Measurements from ENCODE around the gene EPN3.

EPN3 gene

DNA sequence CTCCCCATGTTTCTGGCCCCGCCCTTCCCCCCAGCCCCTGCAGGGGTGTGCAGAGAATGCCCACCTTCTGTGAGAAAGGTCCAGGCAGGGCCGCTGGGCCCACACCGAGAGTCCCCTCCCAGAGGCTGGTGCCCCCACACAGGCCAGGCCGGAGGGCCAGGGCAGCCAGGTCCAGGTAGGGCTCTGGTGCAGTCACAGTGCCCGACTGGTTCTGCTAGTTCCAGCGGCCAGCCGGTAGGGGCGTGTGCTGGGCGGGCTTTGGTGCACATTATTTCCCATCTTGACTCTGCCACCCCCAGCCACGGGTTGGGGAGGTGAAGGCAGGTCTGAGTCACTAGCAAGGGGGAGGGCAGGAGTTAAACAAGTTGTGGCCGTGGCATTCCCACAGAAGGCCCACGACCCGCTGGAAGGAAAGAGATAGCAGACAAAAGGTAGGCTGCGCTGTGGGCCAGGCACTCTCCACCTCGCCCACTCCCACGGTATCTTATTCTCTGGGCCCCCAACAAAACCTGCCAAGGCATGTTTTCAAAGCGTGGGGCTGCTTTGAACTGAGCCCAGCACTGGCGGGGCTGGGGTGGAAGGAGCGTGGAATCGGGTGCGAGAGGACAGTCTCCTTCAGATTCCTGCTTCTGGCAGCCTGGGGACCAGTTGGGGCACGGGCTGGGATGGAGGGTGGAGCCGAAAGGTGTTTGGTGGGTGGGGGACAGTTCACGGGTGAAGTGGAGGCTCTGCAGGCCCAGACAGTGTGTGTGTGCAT, 1.9 kb downstream of the EPN3 start:
- DNase-seq (ENCODE audit: low read depth, low spot score) = no peak

DNA sequence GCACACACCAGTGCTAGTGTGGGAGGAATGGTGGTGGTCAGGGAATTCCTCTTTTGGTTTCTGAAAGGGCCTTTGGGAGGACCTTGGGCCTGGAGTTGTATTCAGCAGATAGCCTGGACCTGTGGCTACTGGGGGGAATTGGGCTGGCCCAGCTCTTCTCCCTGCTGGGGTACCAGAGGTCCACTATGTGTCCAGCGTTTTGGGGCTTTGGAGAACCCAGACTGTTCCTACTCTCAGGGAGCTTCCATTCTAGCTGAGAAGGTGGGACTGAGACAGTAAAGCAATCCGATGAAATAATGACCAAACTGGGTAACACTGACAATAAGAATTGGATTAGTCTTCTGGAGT, 2.4 kb downstream of the EPN3 start:
- no peak for DNase-seq (ENCODE audit: low read depth, low spot score)

- DNase-seq (ENCODE audit: low read depth, low spot score) = no peak
Observed at GRCh38 chr17:50535407-50535806, 2.9 kb downstream of the EPN3 start.

DNA sequence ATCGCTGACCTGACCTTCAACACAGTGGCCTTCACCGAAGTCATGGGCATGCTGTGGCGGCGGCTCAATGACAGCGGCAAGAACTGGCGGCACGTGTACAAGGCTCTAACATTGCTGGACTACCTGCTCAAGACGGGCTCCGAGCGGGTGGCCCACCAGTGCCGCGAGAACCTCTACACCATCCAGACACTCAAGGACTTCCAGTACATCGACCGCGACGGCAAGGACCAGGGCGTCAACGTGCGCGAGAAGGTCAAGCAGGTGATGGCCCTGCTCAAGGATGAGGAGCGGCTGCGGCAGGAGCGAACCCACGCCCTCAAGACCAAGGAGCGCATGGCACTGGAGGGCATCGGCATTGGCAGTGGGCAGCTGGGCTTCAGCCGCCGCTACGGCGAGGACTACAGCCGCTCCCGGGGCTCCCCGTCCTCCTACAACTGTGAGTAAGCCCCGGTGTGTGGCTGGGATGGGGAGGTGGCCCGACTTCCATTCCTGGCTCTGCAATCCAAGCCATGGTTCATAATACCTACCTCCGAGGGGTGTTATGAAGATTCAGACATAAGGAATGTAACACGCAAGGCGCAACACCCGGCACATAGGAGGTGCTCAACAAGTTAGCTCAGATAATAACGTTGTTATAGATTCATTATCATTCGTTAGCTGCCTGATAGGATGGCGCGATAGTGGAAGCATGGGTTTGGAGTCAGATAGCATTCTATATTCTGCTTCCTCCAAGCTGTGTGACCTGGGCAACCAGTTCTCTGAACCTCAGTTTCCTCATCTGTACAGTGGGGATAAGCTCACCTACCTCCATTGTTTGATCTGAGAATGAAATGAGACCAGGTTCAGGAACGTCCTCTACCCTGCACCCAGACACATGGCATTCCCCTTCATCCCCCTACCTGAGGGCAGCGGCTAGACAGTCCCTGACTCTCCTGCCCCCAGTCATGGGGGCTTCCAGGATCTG, 4.4 kb downstream of the EPN3 start:
- no peak for DNase-seq (ENCODE audit: low read depth, low spot score)

DNA sequence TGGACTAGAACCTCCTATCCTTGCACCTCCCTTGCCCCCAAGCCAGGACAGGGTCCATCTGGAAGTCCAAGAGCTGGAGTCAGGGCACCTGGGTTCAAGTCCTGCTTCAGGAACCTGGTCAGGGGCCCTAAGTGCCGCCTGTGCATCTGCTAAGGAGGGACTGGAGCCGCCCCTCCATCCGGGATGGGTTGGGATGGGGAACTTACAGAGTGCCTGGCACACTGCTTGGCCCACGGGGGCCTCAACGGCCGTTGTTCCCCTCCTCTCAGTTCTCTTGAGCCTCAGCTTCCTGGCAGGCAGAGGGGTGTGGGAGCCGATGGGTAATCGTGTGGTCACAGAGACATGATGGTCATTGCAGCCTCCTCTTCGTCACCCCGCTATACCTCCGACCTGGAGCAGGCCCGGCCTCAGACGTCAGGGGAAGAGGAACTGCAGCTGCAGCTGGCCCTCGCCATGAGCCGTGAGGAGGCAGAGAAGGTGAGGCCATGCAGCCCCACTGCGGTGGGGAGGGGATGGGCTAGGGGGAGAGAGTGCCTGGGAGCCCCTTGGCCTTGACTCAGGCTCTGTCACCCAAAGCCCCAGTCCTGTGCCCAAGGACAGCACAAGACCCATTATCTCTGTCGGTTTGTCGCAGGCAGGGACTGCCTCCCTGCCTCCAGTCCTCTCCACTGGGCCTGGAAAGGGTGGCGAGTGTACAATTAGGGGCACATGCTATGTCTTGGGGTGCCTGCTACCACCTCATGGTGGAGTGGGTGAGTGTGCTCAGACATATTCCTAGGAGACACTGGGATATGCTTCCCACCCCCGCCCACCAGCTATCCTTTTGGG, 5.4 kb downstream of the EPN3 start:
- DNase-seq (ENCODE audit: low read depth, low spot score) = no peak

DNA sequence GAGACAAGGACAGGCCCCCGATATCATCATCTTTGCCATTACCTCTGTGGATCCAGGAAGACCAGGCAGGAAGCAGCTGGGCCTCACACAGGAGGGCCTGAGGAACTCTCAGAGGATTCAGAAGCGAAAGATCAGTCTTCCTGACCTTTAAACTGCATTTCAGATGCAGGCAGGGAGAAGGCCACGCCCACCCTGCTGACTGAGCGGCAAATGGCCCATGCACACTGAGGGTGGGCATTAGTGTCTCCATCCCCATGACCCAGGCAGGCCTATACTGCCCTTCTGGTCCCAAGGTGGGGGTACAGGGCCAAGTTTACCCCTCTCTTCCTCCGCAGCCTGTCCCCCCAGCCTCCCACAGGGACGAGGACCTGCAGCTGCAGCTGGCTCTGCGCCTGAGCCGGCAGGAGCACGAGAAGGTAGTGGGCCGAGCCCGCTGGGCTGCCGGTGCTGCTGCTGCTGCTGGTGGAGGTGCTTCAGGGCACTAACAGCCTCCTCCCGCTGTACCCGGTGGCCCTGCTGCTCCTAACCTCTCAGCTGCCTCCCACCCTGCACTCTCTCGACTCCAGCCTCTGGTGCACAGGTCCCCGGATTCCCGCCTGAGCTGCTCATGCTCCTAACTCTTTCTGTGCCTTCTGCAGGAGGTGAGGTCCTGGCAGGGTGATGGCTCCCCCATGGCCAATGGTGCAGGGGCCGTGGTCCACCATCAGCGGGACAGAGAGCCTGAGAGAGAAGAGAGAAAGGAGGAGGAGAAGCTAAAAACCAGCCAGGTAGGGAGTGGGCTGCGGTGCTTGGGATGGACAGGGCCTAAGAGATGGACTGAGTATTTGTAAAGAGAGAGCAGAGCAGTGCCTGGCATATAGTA, 6.2 kb downstream of the EPN3 start:
- DNase-seq (ENCODE audit: low read depth, low spot score) = no peak

GRCh38 chr17:50539762-50540559, 7.4 kb downstream of the EPN3 start:
- DNase-seq (ENCODE audit: low read depth, low spot score) = no peak

GRCh38 chr17:50540560-50541401, 8.2 kb downstream of the EPN3 start:
- DNase-seq (ENCODE audit: low read depth, low spot score) = no peak

GRCh38 chr17:50541402-50541715, 8.8 kb downstream of the EPN3 start:
- no peak for DNase-seq (ENCODE audit: low read depth, low spot score)

DNA sequence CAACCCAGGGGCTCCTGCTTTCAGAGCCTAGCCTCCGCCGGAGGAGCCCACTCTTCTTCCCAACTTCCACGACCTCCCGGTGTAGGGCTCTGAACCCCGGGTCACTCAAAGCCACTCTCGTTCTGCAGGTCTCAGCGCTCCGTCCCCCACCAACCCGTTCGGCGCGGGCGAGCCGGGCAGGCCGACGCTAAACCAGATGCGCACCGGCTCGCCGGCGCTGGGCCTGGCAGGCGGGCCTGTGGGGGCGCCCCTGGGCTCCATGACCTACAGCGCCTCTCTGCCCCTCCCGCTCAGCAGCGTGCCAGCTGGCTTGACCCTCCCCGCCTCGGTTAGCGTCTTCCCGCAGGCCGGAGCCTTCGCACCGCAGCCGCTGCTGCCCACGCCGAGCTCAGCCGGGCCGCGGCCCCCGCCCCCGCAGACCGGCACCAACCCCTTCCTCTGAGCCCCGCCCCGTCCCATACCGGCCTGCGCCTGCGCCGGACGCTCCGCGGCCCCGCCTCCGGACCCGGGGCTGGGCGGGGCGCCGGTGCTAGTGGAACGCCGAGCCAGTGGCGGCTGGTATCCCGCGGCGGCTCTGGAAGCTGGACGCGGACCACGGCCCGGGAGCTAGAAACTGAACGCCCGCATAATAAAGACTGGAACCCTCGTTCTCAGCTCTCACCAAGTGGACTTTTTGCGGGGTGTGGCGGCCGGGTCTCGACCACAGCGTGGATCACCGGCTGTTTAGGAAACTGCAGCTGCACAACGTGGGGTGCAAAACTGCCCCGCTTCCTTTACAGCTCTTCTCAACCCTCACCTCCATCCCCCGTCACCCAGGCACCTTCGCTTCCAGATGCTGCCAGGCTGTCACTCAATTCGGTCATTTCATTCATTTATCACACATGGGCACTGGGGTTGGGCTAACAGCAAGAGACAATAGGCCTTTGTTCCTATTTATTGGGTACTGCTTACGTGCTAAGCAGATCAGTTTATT, 9.5 kb downstream of the EPN3 start:
- DNase-seq (ENCODE audit: low read depth, low spot score) = no peak

DNA sequence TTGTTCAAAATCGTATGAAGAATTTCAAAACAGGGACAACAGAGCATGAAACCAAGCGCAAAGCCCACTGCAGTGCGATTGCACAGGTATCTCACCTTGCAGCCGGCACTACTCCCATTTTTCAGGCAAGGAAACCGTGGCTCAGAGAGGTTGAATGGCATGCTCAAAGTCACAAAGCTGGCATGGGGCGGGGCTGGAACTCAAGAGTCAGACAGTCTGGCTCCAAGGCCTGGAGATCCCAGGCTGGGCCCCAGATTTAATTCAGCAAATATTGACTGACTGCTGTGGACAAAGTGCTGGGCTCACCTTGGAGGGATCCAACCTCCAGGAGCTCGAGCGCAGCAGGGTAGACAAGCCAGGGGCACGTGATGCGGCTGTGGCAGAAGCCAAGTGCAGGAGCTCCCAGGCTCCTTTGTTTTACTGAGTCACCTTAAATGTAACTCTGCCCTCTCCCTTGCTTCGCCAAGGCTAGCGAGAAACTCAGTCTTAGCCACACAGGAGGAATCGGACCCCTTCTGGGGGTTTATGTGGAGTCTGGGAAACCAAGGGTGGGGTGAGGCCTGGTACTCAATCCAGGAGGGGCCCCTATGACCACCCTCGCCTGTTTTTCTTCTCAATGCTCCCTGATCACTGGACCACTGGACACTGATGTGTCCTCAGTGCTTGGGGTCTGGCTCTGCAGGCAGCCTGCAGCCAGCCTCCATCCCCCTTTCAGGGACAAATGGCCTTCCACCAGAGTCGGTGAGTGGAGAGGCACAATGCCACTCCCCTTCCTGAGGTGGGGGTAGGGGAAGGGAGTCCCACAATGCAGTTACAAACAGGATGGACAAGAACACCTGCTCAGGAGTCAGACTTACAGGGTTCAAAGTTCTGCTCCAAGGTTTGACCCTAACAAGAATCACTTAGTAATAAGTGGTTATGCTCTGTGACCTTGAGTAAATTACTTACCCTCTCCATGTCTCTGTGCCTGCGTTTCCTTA, 10.6 kb downstream of the EPN3 start:
- DNase-seq (ENCODE audit: low read depth, low spot score) = no peak

DNA sequence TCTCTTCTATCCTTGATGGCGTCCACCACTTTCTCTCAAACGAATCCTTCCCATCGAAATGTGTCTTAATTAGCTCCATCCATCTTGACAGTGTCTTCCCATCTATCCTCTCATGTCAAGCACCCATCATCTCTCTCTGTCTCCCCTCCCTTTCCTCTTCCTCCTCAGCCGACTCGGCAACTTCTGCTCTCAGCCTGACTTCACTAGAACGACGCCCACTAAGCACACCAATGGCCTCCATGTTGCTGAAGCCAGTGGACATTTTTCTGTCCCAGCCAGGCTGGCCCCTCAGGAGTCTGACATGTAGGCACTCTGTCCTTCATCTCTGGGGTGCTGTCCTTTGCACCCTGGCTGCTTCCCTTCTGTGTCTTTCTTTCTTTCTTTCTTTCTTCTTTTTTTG, 12.0 kb downstream of the EPN3 start:
- no peak for DNase-seq (ENCODE audit: low read depth, low spot score)

- no peak for DNase-seq (ENCODE audit: low read depth, low spot score)
Observed at GRCh38 chr17:50545311-50545710, 12.8 kb downstream of the EPN3 start.

DNA sequence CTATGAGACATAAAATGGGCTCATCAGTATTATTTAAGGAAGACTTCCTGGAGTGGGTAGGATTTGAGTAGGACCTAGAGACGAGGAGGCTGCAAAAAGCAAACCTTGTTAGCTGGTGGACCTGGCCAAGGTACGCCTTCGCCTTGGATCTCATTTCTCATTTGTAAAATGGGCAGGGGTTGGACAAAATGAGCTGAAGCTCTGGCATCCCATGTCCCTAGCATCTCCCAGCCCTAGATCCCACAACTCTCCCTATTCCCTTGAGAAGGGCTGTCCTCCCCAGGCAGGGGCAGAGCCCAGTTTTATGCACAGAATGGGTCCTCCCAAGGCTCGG, 14.1 kb downstream of the EPN3 start:
- no peak for DNase-seq (ENCODE audit: low read depth, low spot score)

GRCh38 chr17:50547035-50547735, 14.7 kb downstream of the EPN3 start, which contains the start of gene SPATA20:
TSS of gene SPATA20 (plus strand) at chr17:50547174. CDS start at chr17:50547209, 35 bp downstream.
- DNase-seq (ENCODE audit: low read depth, low spot score) = peak; percentile 22

- DNase-seq (ENCODE audit: low read depth, low spot score) = no peak
Observed at GRCh38 chr17:50547736-50548083, 15.2 kb downstream of the EPN3 start.

- no peak for DNase-seq (ENCODE audit: low read depth, low spot score)
Observed at GRCh38 chr17:50548831-50549230, 16.3 kb downstream of the EPN3 start.

Measured in brain pericyte (primary cell).